Hematopoietic multipotent progenitor cell treated with erythropoietin and hydrocortisone succinate and interleukin-3 and kit ligand, for 8 days (in vitro differentiated cells): ENCODE results near the gene WBP1L.
"Not testable (repeated sequence)": the region's sequence is repeated elsewhere in the genome, so short reads cannot be mapped to it uniquely, and the experiment has no call there.

Experiments
- DNase-seq: peaks from one replicate; pipeline ENCODE4 v3.0.0-alpha.2; 2015

The WBP1L gene

DNA sequence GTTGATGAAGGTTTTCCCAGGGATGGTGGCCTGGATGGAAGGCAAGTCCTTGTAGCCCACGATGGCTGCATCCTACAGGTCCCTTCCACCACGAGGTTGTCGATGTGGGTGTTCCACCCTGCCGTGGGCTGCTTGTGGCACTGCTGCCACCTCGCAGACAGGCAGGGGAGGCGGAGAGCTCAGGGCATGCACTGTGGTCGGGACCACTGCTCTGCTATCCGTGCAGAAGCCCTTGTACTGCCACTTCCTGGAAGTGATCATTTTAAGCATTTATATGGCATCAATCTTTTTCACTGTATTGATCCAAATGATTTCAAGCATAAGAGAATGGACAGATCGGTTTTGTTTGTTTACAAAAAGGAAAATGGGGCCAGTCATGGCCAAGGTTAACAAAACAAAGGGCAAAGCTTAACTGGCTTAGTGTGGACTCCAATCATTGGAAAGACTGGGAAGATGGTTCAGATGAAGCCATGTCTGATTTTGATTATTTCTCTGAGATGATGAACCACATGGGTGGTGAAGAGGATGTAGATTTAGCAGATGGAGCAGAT, 101.7 kb downstream of the WBP1L start:
- no peak for DNase-seq

DNA sequence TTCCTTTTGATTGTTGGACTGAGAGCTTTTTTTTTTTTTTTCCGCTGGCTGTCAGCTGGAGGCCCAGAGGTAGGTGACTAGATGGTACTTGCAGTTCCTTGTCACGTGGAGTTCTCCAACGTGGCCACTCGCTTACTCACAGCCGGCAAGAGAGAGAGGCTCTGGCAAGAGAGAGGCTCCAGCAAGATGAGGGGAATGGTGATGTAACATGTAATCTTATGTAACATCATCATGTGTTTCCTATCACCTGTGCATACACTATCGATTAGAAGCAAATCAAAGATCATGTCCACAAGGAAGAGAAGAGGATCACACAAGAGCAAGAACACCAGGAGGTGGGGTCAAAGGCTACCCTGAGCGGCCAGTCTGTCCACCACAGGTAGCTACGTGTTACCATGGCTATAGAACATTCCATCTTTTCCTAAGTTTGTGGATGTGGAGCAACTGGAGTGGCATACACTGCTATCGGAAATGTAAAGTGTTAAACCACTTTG, 106.3 kb downstream of the WBP1L start:
- no peak for DNase-seq

DNA sequence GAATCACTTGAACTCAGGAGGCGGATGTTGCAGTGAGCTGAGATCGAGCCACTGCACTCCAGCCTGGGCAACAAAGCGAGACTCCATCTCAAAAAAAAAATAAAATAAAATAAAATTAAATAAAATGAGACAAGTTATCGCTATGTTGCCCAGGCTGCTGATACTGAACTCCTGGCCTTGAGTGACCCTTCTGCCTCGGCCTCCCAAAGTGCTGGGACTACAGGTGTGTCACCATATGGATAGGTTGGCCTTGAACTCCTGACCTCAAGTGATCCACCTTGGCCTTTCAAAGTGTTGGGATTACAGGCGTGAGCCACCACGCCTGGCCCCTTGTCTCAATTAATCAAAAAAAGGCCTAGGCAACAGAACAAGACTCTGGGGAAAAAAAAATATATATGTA, 109.5 kb downstream of the WBP1L start:
- DNase-seq, result not testable (repeated sequence)

DNA sequence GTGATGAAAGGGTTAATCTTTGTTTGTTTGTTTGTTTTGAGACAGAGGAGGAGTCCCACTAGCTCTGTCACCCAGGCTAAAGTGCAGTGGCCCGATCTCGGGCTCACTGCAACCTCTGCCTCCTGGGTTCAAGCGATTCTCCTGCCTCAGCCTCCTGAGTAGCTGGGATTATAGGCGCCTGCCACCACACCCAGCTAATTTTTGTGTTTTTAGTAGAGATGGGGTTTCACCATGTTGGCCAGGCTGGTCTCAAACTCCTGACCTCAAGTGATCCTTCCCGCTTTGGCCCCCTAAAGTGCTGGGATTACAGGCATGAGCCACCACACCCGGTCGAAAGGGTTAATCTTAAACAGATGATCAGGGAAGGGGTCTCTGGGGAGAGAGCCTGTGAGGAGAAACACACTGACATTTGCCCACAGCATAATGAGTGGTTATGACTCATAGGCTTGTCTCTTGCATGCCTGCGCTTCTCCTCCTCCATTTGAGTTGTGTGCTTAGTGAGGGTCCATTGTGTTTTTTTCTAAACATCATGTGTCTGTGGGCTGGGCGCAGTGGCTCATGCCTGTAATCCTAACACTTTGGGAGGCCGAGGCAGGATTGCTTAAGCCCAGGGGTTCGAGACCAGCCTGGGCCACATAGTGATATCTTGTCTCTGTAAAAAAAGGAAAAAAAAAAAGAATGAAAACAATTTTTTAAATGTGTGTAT, 112.1 kb downstream of the WBP1L start:
- peak; percentile 33 for DNase-seq

DNA sequence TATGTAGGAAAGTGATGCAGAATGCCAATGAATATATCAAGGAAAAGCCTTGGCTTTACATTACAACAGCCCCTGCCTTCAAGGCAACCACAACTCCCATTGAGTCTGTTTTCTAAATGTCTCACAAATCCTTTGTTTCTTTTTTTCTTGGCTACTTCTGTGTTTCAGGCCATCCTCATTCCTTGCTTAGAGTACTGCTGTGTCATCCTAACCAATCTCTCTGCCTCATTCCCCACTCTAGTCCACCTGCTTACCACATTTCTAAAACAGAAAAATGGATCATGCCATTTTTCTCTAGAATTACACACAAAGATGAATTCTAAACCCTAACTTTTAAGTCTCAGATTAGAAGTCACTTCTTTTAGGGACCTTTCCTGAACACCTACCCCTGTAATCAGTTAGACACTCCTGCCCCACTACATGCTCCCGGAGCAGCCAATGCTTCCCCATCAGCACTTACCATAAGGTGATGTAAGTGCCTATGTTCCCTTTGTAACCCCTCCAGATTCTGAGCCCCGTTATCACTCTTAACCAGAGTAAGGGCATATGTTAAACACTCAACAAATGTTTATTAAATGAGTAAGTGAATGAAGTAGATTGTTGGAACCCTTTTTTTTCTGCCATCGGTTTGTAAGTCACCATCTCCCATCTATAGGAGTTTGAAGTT, 113.1 kb downstream of the WBP1L start:
- no peak for DNase-seq

DNA sequence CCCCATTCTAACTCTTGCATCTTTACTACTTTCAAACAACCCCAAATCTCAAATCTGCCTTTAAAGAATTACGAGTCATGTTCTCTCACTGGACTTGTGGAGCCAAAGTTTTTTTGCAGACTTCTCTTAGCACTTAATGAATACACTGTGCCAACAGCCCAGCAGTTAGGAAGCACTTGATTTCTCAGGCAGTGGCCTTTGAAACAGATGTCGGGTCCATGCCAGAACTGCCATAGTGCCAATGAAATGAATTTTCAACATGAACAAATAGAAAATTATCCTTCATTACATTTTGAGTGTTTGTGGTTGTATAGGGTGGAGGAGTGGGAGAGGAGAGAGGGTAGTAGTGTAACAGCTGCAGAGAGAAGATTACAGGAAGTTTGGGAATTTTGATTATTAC, 116.2 kb downstream of the WBP1L start:
- DNase-seq, result no peak

DNA sequence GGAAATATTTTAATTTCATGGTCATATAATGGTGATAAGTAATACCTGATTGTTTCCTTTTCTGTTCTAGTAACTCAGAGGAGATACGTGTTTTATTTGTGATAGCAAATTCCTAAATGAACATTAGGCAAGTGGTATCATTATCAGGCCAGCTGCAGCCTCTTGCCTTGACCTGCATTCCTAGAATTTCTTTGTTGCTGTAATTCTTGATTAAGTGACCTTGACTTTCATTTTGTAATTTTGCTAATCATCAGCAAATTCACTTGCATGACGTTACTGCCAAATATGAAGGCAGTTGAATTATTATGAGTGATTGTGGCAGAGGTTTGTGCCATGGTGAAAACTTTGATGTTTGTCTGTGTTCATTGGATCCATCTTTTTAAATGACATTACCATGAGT, 119.9 kb downstream of the WBP1L start:
- peak; percentile 88 for DNase-seq

DNA sequence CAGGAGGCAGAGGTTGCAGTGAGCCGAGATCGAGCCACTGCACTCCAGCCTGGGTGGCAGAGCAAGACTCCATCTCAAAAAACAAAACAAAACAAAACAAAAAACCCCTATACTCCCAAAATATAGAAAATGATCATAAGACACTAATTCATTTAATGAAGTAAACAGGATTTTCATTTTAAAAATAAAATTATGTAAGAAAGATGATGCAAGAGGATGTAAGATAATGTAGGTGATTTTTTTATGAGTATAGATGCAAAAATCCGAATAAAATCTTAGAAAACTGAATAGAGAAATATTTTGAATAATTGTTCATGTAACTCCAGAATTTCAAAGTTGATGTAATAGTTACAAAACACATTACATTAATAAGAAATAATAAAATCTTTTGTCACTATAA, 121.9 kb downstream of the WBP1L start:
- DNase-seq, result no peak
